GM10847 (cell line): Measurements from ENCODE around the gene HOXA11.

Experiments used
- POLR2A ChIP-seq: IDR thresholded peaks from 2 replicates; pipeline ENCODE4 v1.6.1; 2011; ENCODE audit not compliant: insufficient read length; ENCODE audit errors: extremely low read depth

The HOXA11 gene

GRCh38 chr7:27211764-27212204 lies 26.8 kb upstream of the HOXA11 start:
- TF ChIP-seq POLR2A, result no peak

- TF ChIP-seq POLR2A, result no peak
Measured at GRCh38 chr7:27211084-27211446, 26.0 kb upstream of the HOXA11 start.

GRCh38 chr7:27210441-27211083 lies 25.5 kb upstream of the HOXA11 start:
- no peak for TF ChIP-seq POLR2A

- TF ChIP-seq POLR2A, result no peak
Measured at GRCh38 chr7:27209933-27210440, 25.0 kb upstream of the HOXA11 start.

GRCh38 chr7:27208998-27209397 lies 24.0 kb upstream of the HOXA11 start:
- no peak for TF ChIP-seq POLR2A

- TF ChIP-seq POLR2A, result no peak
Measured at GRCh38 chr7:27207348-27207985, 22.4 kb upstream of the HOXA11 start.

- TF ChIP-seq POLR2A, result no peak
Measured at GRCh38 chr7:27205325-27206280, 20.6 kb upstream of the HOXA11 start.

- no peak for TF ChIP-seq POLR2A
Measured at GRCh38 chr7:27204851-27205322, 19.9 kb upstream of the HOXA11 start.

GRCh38 chr7:27203964-27204594 lies 19.0 kb upstream of the HOXA11 start:
- TF ChIP-seq POLR2A, result no peak

- no peak for TF ChIP-seq POLR2A
Measured at GRCh38 chr7:27203365-27203953, 18.4 kb upstream of the HOXA11 start.

GRCh38 chr7:27202862-27203134 lies 17.8 kb upstream of the HOXA11 start:
- no peak for TF ChIP-seq POLR2A

- no peak for TF ChIP-seq POLR2A
Measured at GRCh38 chr7:27202018-27202861, 17.2 kb upstream of the HOXA11 start.

- TF ChIP-seq POLR2A, result no peak
Measured at GRCh38 chr7:27201580-27202017, 16.6 kb upstream of the HOXA11 start.

GRCh38 chr7:27200761-27201579 lies 15.9 kb upstream of the HOXA11 start:
- TF ChIP-seq POLR2A, result no peak
